HepG2 (cell line): ENCODE results near the gene HSPB2. TPM values are rescaled to one million over a fixed set of nuclear protein-coding genes. Genes with fewer than 3 reads are reported as not detected.

Source experiments
- BORCS8-MEF2B ChIP-seq: sonication (generic); formaldehyde crosslinking; IDR thresholded peaks from 2 replicates; pipeline ENCODE4 v1.8.0; 2022; ENCODE audit warnings: mild to moderate bottlenecking, missing genetic modification reagents
- FOXA1 ChIP-seq, 2 experiments: fragments of 450-650 bp in 1 of 2; sonication (generic) in 1 of 2; formaldehyde crosslinking in 1 of 2; IDR thresholded peaks; 2 replicates each; pipeline versions ENCODE4 v1.4.0 to v1.6.1; 2016 to 2020; ENCODE audit warnings: missing genetic modification reagents in 1 of 2
- GATA4 ChIP-seq: sonication (generic); IDR thresholded peaks from 2 replicates; pipeline ENCODE4 v1.6.1; 2016; ENCODE audit warnings: antibody characterized with exemption, low read depth, borderline replicate concordance
- HBP1 ChIP-seq: IDR thresholded peaks from 2 replicates; pipeline ENCODE4 v1.6.1; 2016; ENCODE audit warnings: low read depth, control low read depth
- HIC2 ChIP-seq: sonication (generic); formaldehyde crosslinking; IDR thresholded peaks from 2 replicates; pipeline ENCODE4 v1.9.0; 2022; ENCODE audit warnings: low read depth, missing genetic modification reagents
- HNF1B ChIP-seq: sonication (generic); formaldehyde crosslinking; IDR thresholded peaks from 2 replicates; pipeline ENCODE4 v1.5.1; 2020; ENCODE audit warnings: mild to moderate bottlenecking, moderate library complexity, missing genetic modification reagents
- HNRNPH1 ChIP-seq: fragments of 200-400 bp; formaldehyde crosslinking; optimal IDR thresholded peaks from 2 replicates; pipeline ENCODE3; 2017; ENCODE audit warnings: mild to moderate bottlenecking, low read depth, low read length
- KDM5B ChIP-seq: sonication (generic); formaldehyde crosslinking; IDR thresholded peaks from 2 replicates; pipeline ENCODE4 v1.4.0; 2020; ENCODE audit warnings: missing genetic modification reagents, mild to moderate bottlenecking, borderline replicate concordance
- MZF1 ChIP-seq: sonication (generic); formaldehyde crosslinking; IDR thresholded peaks from 2 replicates; pipeline ENCODE4 v1.8.1; 2023; ENCODE audit warnings: mild to moderate bottlenecking, missing genetic modification reagents, borderline replicate concordance
- NFE2L1 ChIP-seq: sonication (generic); formaldehyde crosslinking; IDR thresholded peaks from 2 replicates; pipeline ENCODE4 v1.4.0; 2020; ENCODE audit warnings: missing genetic modification reagents, mild to moderate bottlenecking, borderline replicate concordance
- PAX8 ChIP-seq: sonication (generic); formaldehyde crosslinking; IDR thresholded peaks from 2 replicates; pipeline ENCODE4 v1.8.0; 2022; ENCODE audit warnings: mild to moderate bottlenecking, missing genetic modification reagents, borderline replicate concordance
- SMAD1 ChIP-seq: sonication (generic); formaldehyde crosslinking; IDR thresholded peaks from 2 replicates; pipeline ENCODE4 v1.4.0; 2020; ENCODE audit warnings: missing genetic modification reagents, low read depth, mild to moderate bottlenecking, borderline replicate concordance
- SNAI1 ChIP-seq: sonication (generic); formaldehyde crosslinking; IDR thresholded peaks from 2 replicates; pipeline ENCODE4 v1.5.0; 2020; ENCODE audit warnings: mild to moderate bottlenecking, missing genetic modification reagents, borderline replicate concordance
- TEAD3 ChIP-seq: optimal IDR thresholded peaks from 2 replicates; pipeline ENCODE3; 2016; ENCODE audit warnings: borderline replicate concordance
- U2AF2 ChIP-seq: fragments of 200-400 bp; formaldehyde crosslinking; IDR thresholded peaks from 2 replicates; pipeline ENCODE4 v1.6.1; 2017; ENCODE audit warnings: low read depth, mild to moderate bottlenecking, low read length
- ZBTB3 ChIP-seq: sonication (generic); formaldehyde crosslinking; IDR thresholded peaks from 2 replicates; pipeline ENCODE4 v1.4.0; 2020; ENCODE audit warnings: low read depth, mild to moderate bottlenecking, moderate library complexity, missing genetic modification reagents, borderline replicate concordance
- ZMYM3 ChIP-seq: sonication (generic); formaldehyde crosslinking; IDR thresholded peaks from 2 replicates; pipeline ENCODE4 v1.5.1; 2020; ENCODE audit warnings: mild to moderate bottlenecking, missing genetic modification reagents
- ZNF10 ChIP-seq: sonication (generic); formaldehyde crosslinking; IDR thresholded peaks from 2 replicates; pipeline ENCODE4 v1.4.0; 2020; ENCODE audit warnings: mild to moderate bottlenecking, low read depth, missing genetic modification reagents, borderline replicate concordance
- ZNF333 ChIP-seq: sonication (generic); formaldehyde crosslinking; IDR thresholded peaks from 2 replicates; pipeline ENCODE4 v1.4.0; 2020; ENCODE audit warnings: mild to moderate bottlenecking, missing genetic modification reagents, borderline replicate concordance
- ZNF33B ChIP-seq: sonication (generic); formaldehyde crosslinking; IDR thresholded peaks from 2 replicates; pipeline ENCODE4 v1.5.1; 2020; ENCODE audit warnings: mild to moderate bottlenecking, missing genetic modification reagents
- ZNF354B ChIP-seq: sonication (generic); formaldehyde crosslinking; IDR thresholded peaks from 2 replicates; pipeline ENCODE4 v1.8.0; 2022; ENCODE audit warnings: mild to moderate bottlenecking, missing genetic modification reagents
- ZNF382 ChIP-seq: sonication (generic); formaldehyde crosslinking; IDR thresholded peaks from 2 replicates; pipeline ENCODE4 v1.5.0; 2020; ENCODE audit warnings: missing genetic modification reagents, mild to moderate bottlenecking, borderline replicate concordance
- ZNF44 ChIP-seq: sonication (generic); formaldehyde crosslinking; IDR thresholded peaks from 2 replicates; pipeline ENCODE4 v1.5.1; 2020; ENCODE audit warnings: mild to moderate bottlenecking, missing genetic modification reagents
- ZNF850 ChIP-seq: sonication (generic); formaldehyde crosslinking; conservative IDR thresholded peaks from 2 replicates; pipeline ENCODE4 v1.9.0; 2021; ENCODE audit warnings: mild to moderate bottlenecking, missing genetic modification reagents
- polyA plus RNA-seq, 8 experiments: library from polyadenylated mRNA; depleted of rRNA in 3 of 8; stranded (reverse) in 7 of 8; unstranded in 1 of 8; fragments of >200 nt; fragmentation: Illumina TruSeq in 4 of 8; extraction: Trizol in 4 of 8; gene quantifications; 2 replicates each; pipeline versions ENCODE4 v1.2.1 to v1.2.3, GENCODE V29; 2011 to 2016; ENCODE audit warnings: low read depth in 4 of 8, missing spikeins in 1 of 8, mixed read lengths in 1 of 8; ENCODE audit not compliant: insufficient read depth in 1 of 8
- total RNA-seq, 5 experiments: library from RNA; depleted of rRNA; stranded (reverse); fragments of >200 nt; fragmentation: Illumina TruSeq; extraction: Trizol; gene quantifications; 2 replicates each; pipeline ENCODE4 v1.2.3, GENCODE V29; 2016; ENCODE audit warnings: low read depth in 1 of 5

Gene HSPB2
- total and polyA plus RNA-seq, 2 of the 13 experiments (the other 11 are each of a cell fraction or from before 2014, with no cell fraction given), result 0.04 TPM; not detected in 1

- TF ChIP-seq HNF1B (CRISPR knock-in tag) (0 out of 2 replicates have a peak, but pooled peaks have one; percentile 49), FOXA1 (IDR thresholded peaks at IDR 0.05) (no peak), FOXA1 (CRISPR knock-in tag; IDR thresholded peaks at IDR 0.05) (no peak), SMAD1 (CRISPR knock-in tag) (no peak), ZNF354B (CRISPR knock-in tag) (no peak), ZNF333 (CRISPR knock-in tag) (no peak), ZNF850 (CRISPR knock-in tag) (no peak), TEAD3 (CRISPR knock-in tag) (peak; percentile 35), ZNF382 (CRISPR knock-in tag) (no peak), GATA4 (no peak), ZMYM3 (no peak), BORCS8-MEF2B (CRISPR knock-in tag) (no peak), ZNF33B (CRISPR knock-in tag) (no peak), HBP1 (CRISPR knock-in tag) (no peak), ZNF10 (CRISPR knock-in tag) (no peak), ZBTB3 (CRISPR knock-in tag) (no peak), ZNF44 (CRISPR knock-in tag) (no peak), MZF1 (CRISPR knock-in tag) (no peak), NFE2L1 (no peak), HNRNPH1 (no peak), HIC2 (no peak), SNAI1 (no peak), KDM5B (CRISPR knock-in tag) (no peak), PAX8 (no peak), U2AF2 (no peak)
These were observed 5.3 kb downstream of the HSPB2 start (continued) for GRCh38 chr11:111917788-111918187.
